Testis (tissue), 3 donors: ENCODE measurements around the gene ZBTB2. TPM values are rescaled to one million over a fixed set of nuclear protein-coding genes. Genes with fewer than 3 reads are reported as not detected.
"Not testable (repeated sequence)": the region's sequence is repeated elsewhere in the genome, so short reads cannot be mapped to it uniquely, and the experiment has no call there.

ENCODE experiments used
- DNase-seq: peaks from one replicate; pipeline ENCODE4 v3.0.0-alpha.2; 2019
- H3K27ac ChIP-seq, 2 donors: fragments of 200-600 bp; sonication (generic); one replicate each; pipeline ENCODE4 v1.5.1; 2019
- H3K27me3 ChIP-seq: fragments of 200-600 bp; sonication (generic); one replicate; pipeline ENCODE4 v1.5.1; 2019
- H3K36me3 ChIP-seq: fragments of 200-600 bp; sonication (generic); one replicate; pipeline ENCODE4 v1.5.1; 2017; ENCODE audit warnings: low read depth; ENCODE audit errors: missing control alignments
- H3K4me1 ChIP-seq: fragments of 200-600 bp; sonication (generic); one replicate; pipeline ENCODE4 v1.5.1; 2019
- H3K4me3 ChIP-seq, 2 donors: fragments of 200-600 bp; sonication (generic); one replicate each; pipeline ENCODE4 v1.5.1; 2017 to 2019
- H3K9me3 ChIP-seq: fragments of 200-600 bp; sonication (generic); one replicate; pipeline ENCODE4 v1.5.1; 2017
- CTCF ChIP-seq, 3 experiments: fragments of 450-650 bp in 2 of 3; fragments of 200-600 bp in 1 of 3; sonication (generic) in 1 of 3; IDR thresholded peaks; one replicate each; pipeline ENCODE4 v1.5.1; 2016 to 2019; ENCODE audit warnings: antibody characterized with exemption in 3 of 3, mild to moderate bottlenecking in 2 of 3, moderate library complexity in 1 of 3
- POLR2A ChIP-seq: fragments of 450-650 bp; IDR thresholded peaks from one replicate; pipeline ENCODE4 v1.6.1; 2017; ENCODE audit warnings: antibody characterized with exemption, mild to moderate bottlenecking, moderate library complexity
- WGBS, 2 donors: methylation state at CpG; one replicate each; pipeline ENCODE4 v1.1.5; 2018; 5-methylcytosine and 5-hydroxymethylcytosine counted together
- intact Hi-C: fragments of 100-400 bp; cut with DNase I; formaldehyde crosslinking; loops from one replicate; pipeline ENCODE4 v1.15.1; 2023; ENCODE audit warnings: low total_unique reads
- polyA plus RNA-seq: library from polyadenylated mRNA; stranded (reverse); fragments of 350-450 nt; fragmentation: Illumina TruSeq; extraction: RNeasy Lipid Tissue Mini Kit (QIAGEN cat#74804); gene quantifications from one replicate; pipeline ENCODE4 v1.2.3, GENCODE V29; 2014; ENCODE audit warnings: low read depth, low replicate concordance; ENCODE audit not compliant: insufficient read depth
- total RNA-seq, 2 donors: library from RNA; depleted of rRNA; stranded (reverse); fragments of >200 nt; gene quantifications; one replicate each; pipeline ENCODE4 v1.2.3, GENCODE V29; 2016

The ZBTB2 gene
- total and polyA plus RNA-seq, 3 donors from 2014 or later, result 13.0 to 14.7 (median 14.7) TPM

- no peak for TF ChIP-seq CTCF (IDR thresholded peaks at IDR 0.05)
- no peak for TF ChIP-seq POLR2A
- H3K4me3 ChIP-seq, result no peak overlapping the region
- no peaks in the 10 kb centered on the region for H3K27me3 ChIP-seq
- DNase-seq, result no peak
- intact Hi-C loops, result no loop called here
- H3K9me3 ChIP-seq, result no peaks in the 10 kb centered on the region
- H3K27ac ChIP-seq, result no peak overlapping the region
- no peaks in the 10 kb centered on the region for H3K4me1 ChIP-seq
- no peaks in the 10 kb centered on the region for H3K36me3 ChIP-seq
- 93 to 100% methylated on average over 6 to 7 of the region's 7 CpGs for WGBS, 2 donors
Observed at GRCh38 chr6:151351731-151352130, 39.6 kb downstream of the ZBTB2 start.

GRCh38 chr6:151351146-151351700 lies 40.1 kb downstream of the ZBTB2 start:
- no peak for TF ChIP-seq CTCF (IDR thresholded peaks at IDR 0.05)
- no peak for TF ChIP-seq POLR2A
- no peaks in the 10 kb centered on the region for H3K9me3 ChIP-seq
- no peak for DNase-seq
- H3K27ac ChIP-seq, result no peak overlapping the region
- WGBS, 2 donors, result 90 to 93% methylated on average over 18 of the region's 18 CpGs
- no peak overlapping the region for H3K4me3 ChIP-seq
- intact Hi-C loops, result no loop called here
- H3K4me1 ChIP-seq, result no peaks in the 10 kb centered on the region
- H3K27me3 ChIP-seq, result no peaks in the 10 kb centered on the region
- no peaks in the 10 kb centered on the region for H3K36me3 ChIP-seq

GRCh38 chr6:151350442-151351145 lies 40.8 kb downstream of the ZBTB2 start:
- Histone ChIP-seq H3K4me1 (no peaks in the 10 kb centered on the region), H3K9me3 (no peaks in the 10 kb centered on the region), H3K36me3 (no peaks in the 10 kb centered on the region), H3K4me3 (no peak overlapping the region), H3K27me3 (no peaks in the 10 kb centered on the region), H3K27ac (no peak overlapping the region)
- DNase-seq, result no peak
- TF ChIP-seq CTCF (IDR thresholded peaks at IDR 0.05) (no peak), POLR2A (no peak)
- intact Hi-C loops, result no loop called here
- WGBS, 2 donors, result 94 to 96% methylated on average over 20 of the region's 20 CpGs

GRCh38 chr6:151349651-151350270 lies 41.6 kb downstream of the ZBTB2 start:
- Histone ChIP-seq H3K27me3 (no peaks in the 10 kb centered on the region), H3K4me3 (no peak overlapping the region), H3K27ac (no peak overlapping the region), H3K9me3 (no peaks in the 10 kb centered on the region), H3K4me1 (no peaks in the 10 kb centered on the region), H3K36me3 (no peaks in the 10 kb centered on the region)
- no peak for TF ChIP-seq POLR2A
- TF ChIP-seq CTCF (IDR thresholded peaks at IDR 0.05), result no peak
- DNase-seq, result no peak
- intact Hi-C loops, result no loop called here
- 93 to 94% methylated on average over 19 of the region's 19 CpGs for WGBS, 2 donors

- H3K4me3 ChIP-seq, H3K36me3 ChIP-seq, DNase-seq, H3K4me1 ChIP-seq, H3K27ac ChIP-seq, H3K9me3 ChIP-seq, intact Hi-C loops, H3K27me3 ChIP-seq: not testable (repeated sequence)
- 80 to 86% methylated on average over 10 of the region's 10 CpGs for WGBS, 2 donors
Observed at GRCh38 chr6:151342750-151343149, 48.6 kb downstream of the ZBTB2 start.
